Transverse colon (tissue), 4 donors: ENCODE measurements around the gene YTHDF1. TPM values are rescaled to one million over a fixed set of nuclear protein-coding genes. Genes with fewer than 3 reads are reported as not detected.

Experiments
- DNase-seq: peaks from one replicate; pipeline ENCODE4 v3.0.0-alpha.2; 2019
- H3K27ac ChIP-seq, 4 donors: fragments of 200-600 bp; sonication (generic); 2 replicates each; pipeline ENCODE4 v1.5.1; 2016 to 2018; ENCODE audit warnings: inconsistent platforms in 4 of 4
- H3K27me3 ChIP-seq: fragments of 200-600 bp; sonication (generic); 2 replicates; pipeline ENCODE4 v1.5.1; 2017; ENCODE audit warnings: inconsistent platforms
- H3K36me3 ChIP-seq, 4 donors: fragments of 200-600 bp; sonication (generic); 2 replicates each; pipeline ENCODE4 v1.5.1; 2017 to 2019; ENCODE audit warnings: inconsistent platforms in 4 of 4
- H3K4me1 ChIP-seq, 4 donors: fragments of 200-600 bp; sonication (generic); 2 replicates each; pipeline ENCODE4 v1.5.1; 2017 to 2020; ENCODE audit warnings: inconsistent platforms in 4 of 4
- H3K4me3 ChIP-seq, 4 donors: fragments of 200-600 bp; sonication (generic); 1 replicate in 1 of 4; 2 replicates in 3 of 4; pipeline versions ENCODE4 v1.5.1 to v1.6.1; 2017 to 2019; ENCODE audit warnings: inconsistent platforms in 4 of 4
- H3K9me3 ChIP-seq, 2 donors: fragments of 200-600 bp; sonication (generic); 2 replicates each; pipeline ENCODE4 v1.5.1; 2017 to 2019; ENCODE audit warnings: inconsistent platforms in 2 of 2
- EP300 ChIP-seq: sonication (generic); formaldehyde crosslinking; IDR thresholded peaks from one replicate; pipeline ENCODE4 v1.6.1; 2017; ENCODE audit warnings: antibody characterized with exemption, low read depth
- POLR2A ChIP-seq: fragments of 450-650 bp; IDR thresholded peaks from one replicate; pipeline ENCODE4 v1.6.1; 2016; ENCODE audit warnings: antibody characterized with exemption, mild to moderate bottlenecking, moderate library complexity
- POLR2AphosphoS5 ChIP-seq, 3 donors: sonication (generic); formaldehyde crosslinking; IDR thresholded peaks; one replicate each; pipeline ENCODE4 v1.6.1; 2016; ENCODE audit warnings: antibody characterized with exemption in 3 of 3
- WGBS, 2 donors: methylation state at CpG; one replicate each; pipeline ENCODE4 v1.1.5; 2018; ENCODE audit warnings: low coverage in 1 of 2; 5-methylcytosine and 5-hydroxymethylcytosine counted together
- in situ Hi-C, 4 donors: fragments of 200-750 bp; cut with MboI; loops; one replicate each; pipeline versions ENCODE4 v1.15.0 to v1.15.1; 2017; ENCODE audit warnings: low sequenced_read_pairs in 3 of 4, low pct_ligation_motif_present in 1 of 4, low pct_unique_long_range_greater_than_20kb in 1 of 4
- intact Hi-C: fragments of 100-400 bp; cut with DNase I; formaldehyde crosslinking; loops from one replicate; pipeline ENCODE4 v1.15.1; 2023; ENCODE audit warnings: low total_unique reads
- total RNA-seq, 4 donors: library from RNA; depleted of rRNA; stranded (reverse); fragments of >200 nt; gene quantifications; one replicate each; pipeline ENCODE4 v1.1.0, GENCODE V29; 2016
- TF ChIP-seq, protein P1 (sequence below), 5 experiments: fragments of 200-600 bp in 3 of 5; fragments of 450-650 bp in 2 of 5; sonication (generic) in 3 of 5; IDR thresholded peaks; 1 replicate in 2 of 5; 2 replicates in 3 of 5; pipeline ENCODE4 v1.5.1; 2016 to 2017; ENCODE audit warnings: antibody characterized with exemption in 5 of 5, inconsistent platforms in 3 of 5, mild to moderate bottlenecking in 2 of 5, moderate library complexity in 1 of 5

The YTHDF1 gene
- total RNA-seq, 4 donors from 2014 or later: 29.4 to 35.2 (median 32.9) TPM

DNA sequence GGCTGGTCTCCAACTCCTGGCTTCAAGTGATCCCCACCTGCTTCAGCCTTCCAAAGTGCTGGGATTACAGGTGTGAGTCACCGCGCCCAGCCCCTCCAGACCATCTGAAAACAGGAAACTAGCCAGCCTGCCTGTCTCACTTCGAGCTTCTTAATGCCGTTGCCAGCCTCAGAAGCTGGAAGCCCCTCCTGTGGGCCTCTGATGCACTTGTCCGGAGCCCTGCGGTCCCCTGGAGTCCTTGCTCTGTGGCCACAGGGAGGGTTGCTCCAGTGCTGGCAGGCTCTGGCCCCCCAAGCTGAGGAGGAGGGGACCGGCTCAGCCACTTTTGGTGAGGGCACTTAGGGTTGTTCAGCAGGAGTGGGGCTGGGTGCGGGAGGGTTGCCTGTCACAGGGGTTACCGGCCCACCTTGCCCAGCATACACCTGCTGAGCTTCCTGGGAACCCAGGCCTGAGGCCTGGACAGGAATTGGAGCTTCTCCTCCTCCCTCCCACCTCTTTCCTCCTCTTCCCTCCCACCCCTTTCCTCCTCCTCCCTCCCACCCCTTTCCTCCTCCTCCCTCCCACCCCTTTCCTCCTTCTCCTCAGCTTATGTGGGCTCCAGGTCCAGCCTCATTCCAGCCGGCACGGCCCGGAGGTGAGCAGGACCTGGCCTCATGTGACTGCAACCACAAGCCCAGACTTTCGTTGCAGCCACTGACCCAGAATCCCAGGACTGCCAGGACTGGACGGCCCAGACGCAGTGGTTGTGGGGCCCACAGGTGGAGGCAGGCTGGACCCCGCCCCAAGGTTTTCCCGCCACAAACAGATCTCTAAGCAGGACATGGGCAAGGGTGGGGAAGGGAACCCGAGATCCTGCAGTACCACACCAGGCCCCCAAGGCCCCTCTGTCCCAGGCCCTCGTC is 10.4 kb upstream of the YTHDF1 start:
- 79% methylated on average over 14 of the region's 19 CpGs; no CpG with 5 or more reads in 1 of the 2 donors for WGBS, 2 donors
- Histone ChIP-seq H3K9me3 (no peaks in the 10 kb centered on the region), H3K27ac (no peak overlapping the region), H3K4me1 (peaks cover 0 to 9% (median 6%) of the 10 kb centered on the region in 4 donors), H3K4me3 (no peak overlapping the region), H3K36me3 (no peaks in the 10 kb centered on the region), H3K27me3 (peaks cover 22% of the 10 kb centered on the region)
- intact Hi-C loops: loop anchor here (5.0 kb wide), 1 partner anchor 184 kb away; no protein-coding TSS in a partner anchor
- in situ Hi-C loops: no loop called here
- DNase-seq: no peak
- TF ChIP-seq EP300: no peak
- TF ChIP-seq, protein P1, sequence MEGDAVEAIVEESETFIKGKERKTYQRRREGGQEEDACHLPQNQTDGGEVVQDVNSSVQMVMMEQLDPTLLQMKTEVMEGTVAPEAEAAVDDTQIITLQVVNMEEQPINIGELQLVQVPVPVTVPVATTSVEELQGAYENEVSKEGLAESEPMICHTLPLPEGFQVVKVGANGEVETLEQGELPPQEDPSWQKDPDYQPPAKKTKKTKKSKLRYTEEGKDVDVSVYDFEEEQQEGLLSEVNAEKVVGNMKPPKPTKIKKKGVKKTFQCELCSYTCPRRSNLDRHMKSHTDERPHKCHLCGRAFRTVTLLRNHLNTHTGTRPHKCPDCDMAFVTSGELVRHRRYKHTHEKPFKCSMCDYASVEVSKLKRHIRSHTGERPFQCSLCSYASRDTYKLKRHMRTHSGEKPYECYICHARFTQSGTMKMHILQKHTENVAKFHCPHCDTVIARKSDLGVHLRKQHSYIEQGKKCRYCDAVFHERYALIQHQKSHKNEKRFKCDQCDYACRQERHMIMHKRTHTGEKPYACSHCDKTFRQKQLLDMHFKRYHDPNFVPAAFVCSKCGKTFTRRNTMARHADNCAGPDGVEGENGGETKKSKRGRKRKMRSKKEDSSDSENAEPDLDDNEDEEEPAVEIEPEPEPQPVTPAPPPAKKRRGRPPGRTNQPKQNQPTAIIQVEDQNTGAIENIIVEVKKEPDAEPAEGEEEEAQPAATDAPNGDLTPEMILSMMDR (IDR thresholded peaks at IDR 0.05): no peak

DNA sequence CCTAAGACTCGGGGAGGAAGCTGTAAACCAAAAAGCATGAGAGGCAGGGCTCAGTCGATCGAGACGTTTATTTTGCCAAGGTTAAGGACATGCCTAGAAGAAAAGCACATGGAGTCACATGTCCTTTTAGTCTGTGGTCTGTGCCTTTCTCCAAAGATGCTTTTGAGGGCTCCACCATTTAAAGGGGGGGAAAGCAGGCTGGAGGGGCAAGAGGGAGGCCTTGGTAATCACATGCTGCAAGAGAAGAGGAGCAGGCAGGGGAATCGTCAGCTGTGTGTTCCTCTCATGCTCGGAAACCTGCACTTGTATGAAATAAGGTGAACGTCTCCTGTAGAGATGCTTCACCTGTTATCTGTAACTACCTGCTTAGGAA is 9.1 kb upstream of the YTHDF1 start:
- in situ Hi-C loops (no loop called here), intact Hi-C loops (loop anchor here (5.0 kb wide), 1 partner anchor 183 kb away; no protein-coding TSS in a partner anchor)
- TF ChIP-seq, protein P1 (IDR thresholded peaks at IDR 0.05): no peak
- TF ChIP-seq EP300: no peak
- no peak for TF ChIP-seq POLR2AphosphoS5 (IDR thresholded peaks at IDR 0.05)
- TF ChIP-seq POLR2A: no peak
- Histone ChIP-seq H3K4me1 (peaks cover 0 to 9% (median 6%) of the 10 kb centered on the region in 4 donors), H3K4me3 (no peak overlapping the region), H3K27ac (peak overlapping the region in 1 of 4 donors; percentile 35), H3K9me3 (no peaks in the 10 kb centered on the region), H3K27me3 (peaks cover 17% of the 10 kb centered on the region), H3K36me3 (no peaks in the 10 kb centered on the region)
- 31 to 100% methylated on average over 1 to 7 of the region's 7 CpGs for WGBS, 2 donors
- no peak for DNase-seq

DNA sequence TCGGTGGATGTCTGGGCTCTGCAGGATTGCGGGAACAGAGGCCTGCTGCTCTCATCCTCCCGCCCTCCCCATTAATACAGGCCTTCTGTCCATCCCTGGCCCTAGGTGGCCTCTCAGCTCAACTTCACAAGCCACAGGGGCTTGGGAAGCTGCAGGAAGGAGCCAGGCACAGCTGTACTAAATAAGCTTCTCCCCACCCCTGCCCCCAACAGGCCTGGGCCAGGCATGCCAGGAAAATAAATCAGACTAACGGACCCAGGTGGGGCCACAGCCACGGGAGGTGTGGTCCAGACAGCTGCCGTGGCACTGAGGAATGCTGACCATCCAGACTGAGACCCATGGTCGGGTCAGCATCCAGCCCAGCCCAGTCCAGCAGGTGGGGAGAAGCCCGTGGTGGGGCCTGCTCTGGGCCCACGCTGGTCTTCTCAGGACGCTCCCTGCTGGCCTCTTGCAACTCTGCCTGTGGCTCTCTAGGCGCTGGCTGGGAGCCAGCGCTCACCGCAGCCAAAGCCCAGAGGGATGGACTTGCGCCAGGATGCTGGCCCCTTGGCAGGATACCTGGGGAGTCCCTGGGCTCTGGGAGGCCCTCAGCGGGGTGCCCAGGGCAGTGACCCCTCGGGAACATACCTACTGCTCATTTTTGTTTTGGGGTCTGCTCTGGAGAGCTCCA is 8.6 kb upstream of the YTHDF1 start:
- 28% methylated on average over 12 of the region's 16 CpGs; no CpG with 5 or more reads in 1 of the 2 donors for WGBS, 2 donors
- in situ Hi-C loops: no loop called here
- Histone ChIP-seq H3K27ac (peak overlapping the region in 1 of 4 donors; percentile 35), H3K36me3 (no peaks in the 10 kb centered on the region), H3K4me3 (no peak overlapping the region), H3K27me3 (peaks cover 14% of the 10 kb centered on the region), H3K4me1 (peaks cover 0 to 9% (median 6%) of the 10 kb centered on the region in 4 donors), H3K9me3 (no peaks in the 10 kb centered on the region)
- peak; percentile 22 for DNase-seq
- TF ChIP-seq POLR2A: no peak
- TF ChIP-seq, protein P1 (IDR thresholded peaks at IDR 0.05): peak in 2 of 5 experiments; percentile 9 to 16
- intact Hi-C loops: loop anchor here (5.0 kb wide), 2 partner anchors 167 to 182 kb away; no protein-coding TSS in a partner anchor

DNA sequence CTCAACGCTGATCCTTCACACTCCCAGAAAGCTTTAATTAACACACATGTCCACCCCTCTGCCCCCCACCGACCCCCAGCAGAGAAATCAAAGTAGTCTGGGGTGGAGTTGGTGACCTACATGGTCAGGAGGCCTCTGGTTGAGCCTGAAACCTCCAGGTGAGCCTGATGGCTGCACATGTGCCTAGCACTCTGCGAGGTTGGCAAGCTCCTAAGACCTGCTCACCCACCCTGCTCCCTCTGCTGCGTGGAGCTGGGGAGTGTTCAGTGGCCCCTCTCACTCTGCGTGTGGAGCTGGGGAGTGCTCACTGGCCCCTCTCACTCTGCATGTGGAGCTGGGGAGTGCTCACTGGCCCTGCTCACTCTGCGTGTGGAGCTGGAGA is 7.9 kb upstream of the YTHDF1 start:
- in situ Hi-C loops (no loop called here), intact Hi-C loops (loop anchor here (5.0 kb wide), 1 partner anchor 167 kb away; no protein-coding TSS in a partner anchor)
- Histone ChIP-seq H3K4me1 (peaks cover 0 to 9% (median 6%) of the 10 kb centered on the region in 4 donors), H3K27ac (no peak overlapping the region), H3K36me3 (no peaks in the 10 kb centered on the region), H3K27me3 (peaks cover 8% of the 10 kb centered on the region), H3K4me3 (no peak overlapping the region), H3K9me3 (no peaks in the 10 kb centered on the region)
- WGBS, 2 donors: 67 to 79% methylated on average over 1 to 6 of the region's 6 CpGs
- DNase-seq: no peak
- TF ChIP-seq POLR2AphosphoS5 (IDR thresholded peaks at IDR 0.05) (no peak), EP300 (no peak), POLR2A (no peak)
- TF ChIP-seq, protein P1 (IDR thresholded peaks at IDR 0.05): no peak
